DND-41 (cell line): ENCODE measurements around the gene CCND2.

Experiments
- ATAC-seq: fragments of 200-7000 bp; cut with Tn5 transposase; 3 replicates; pipeline ENCODE4 v1.9.1; 2021; ENCODE audit warnings: low read depth; ENCODE audit not compliant: insufficient read depth
- DNase-seq: peaks from one replicate; pipeline ENCODE4 v3.0.0-alpha.2; 2020
- H2AFZ ChIP-seq: 2 replicates; pipeline ENCODE4 v1.6.0; 2012; ENCODE audit warnings: low read depth, low read length
- H3K27ac ChIP-seq: 2 replicates; pipeline ENCODE4 v1.5.1; 2012; ENCODE audit warnings: low read length, inconsistent platforms
- H3K27me3 ChIP-seq: fragments of 200-600 bp; sonication (generic); 2 replicates; pipeline ENCODE4 v1.6.0; 2012; ENCODE audit warnings: low read length, mild to moderate bottlenecking, inconsistent platforms; ENCODE audit not compliant: insufficient read depth, poor library complexity
- H3K36me3 ChIP-seq: 2 replicates; pipeline ENCODE4 v1.5.1; 2012; ENCODE audit warnings: low read length, inconsistent platforms; ENCODE audit not compliant: insufficient read depth
- H3K4me1 ChIP-seq: 2 replicates; pipeline ENCODE4 v1.5.1; 2012; ENCODE audit warnings: mild to moderate bottlenecking, low read length; ENCODE audit not compliant: insufficient read depth
- H3K4me2 ChIP-seq: 2 replicates; pipeline ENCODE4 v1.6.0; 2012; ENCODE audit warnings: mild to moderate bottlenecking, moderate library complexity, low read length, inconsistent platforms; ENCODE audit not compliant: insufficient read depth
- H3K4me3 ChIP-seq, 2 experiments: fragments of 200-600 bp in 1 of 2; shearing (Covaris generic) in 1 of 2; 2 replicates each; pipeline ENCODE4 v1.5.1; 2012 to 2016; ENCODE audit warnings: inconsistent platforms in 2 of 2, low read length in 2 of 2, mild to moderate bottlenecking in 2 of 2, low read depth in 1 of 2, moderate library complexity in 1 of 2
- H3K79me2 ChIP-seq: 2 replicates; pipeline ENCODE4 v1.6.0; 2012; ENCODE audit warnings: low read length, inconsistent platforms; ENCODE audit not compliant: insufficient read depth
- H3K9ac ChIP-seq: 2 replicates; pipeline ENCODE4 v1.6.0; 2012; ENCODE audit warnings: low read depth, mild to moderate bottlenecking, inconsistent platforms, low read length, moderate library complexity
- H3K9me3 ChIP-seq: 2 replicates; pipeline ENCODE4 v1.5.1; 2012; ENCODE audit warnings: low read length, moderate library complexity, mild to moderate bottlenecking, inconsistent platforms; ENCODE audit not compliant: insufficient read depth, severe bottlenecking
- H4K20me1 ChIP-seq: 2 replicates; pipeline ENCODE4 v1.6.0; 2012; ENCODE audit warnings: low read length; ENCODE audit not compliant: insufficient read depth
- EZH2 ChIP-seq: IDR thresholded peaks from 3 replicates; pipeline ENCODE4 v1.6.1; 2012; ENCODE audit warnings: borderline replicate concordance, low read depth, mild to moderate bottlenecking, moderate library complexity, low read length, inconsistent platforms; ENCODE audit not compliant: severe bottlenecking

Gene CCND2

DNA sequence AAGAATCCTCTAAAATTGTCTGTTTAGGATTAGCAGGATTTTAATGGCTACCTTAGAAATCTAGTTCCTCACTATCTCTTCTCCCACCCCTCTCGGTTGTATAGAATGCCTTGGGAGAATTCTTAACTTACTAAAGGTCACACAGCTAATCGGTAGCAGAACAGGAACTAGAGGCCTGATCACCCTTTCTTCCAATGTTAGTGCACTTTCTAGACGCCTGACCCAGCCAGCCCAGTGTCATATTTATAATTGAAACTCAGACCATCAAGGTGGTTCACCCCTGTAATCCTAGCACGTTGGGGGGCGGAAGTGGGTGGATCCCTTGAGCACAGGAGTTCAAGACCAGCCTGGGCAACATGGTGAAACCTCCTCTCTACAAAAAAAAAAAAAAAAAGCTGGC is 49.2 kb downstream of the CCND2 start:
- no peak overlapping the region; the same call in 1 of the 2 replicates for H3K27ac ChIP-seq
- peaks cover 34% of the 10 kb centered on the region for H3K4me1 ChIP-seq
- no peaks in the 10 kb centered on the region; the same call in 1 of the 2 replicates for H4K20me1 ChIP-seq

More for the DNA sequence above, 49.2 kb downstream of the CCND2 start:
- no peaks in the 10 kb centered on the region for H3K27me3 ChIP-seq
- no peak for DNase-seq
- no peak for TF ChIP-seq EZH2
- H3K4me2 ChIP-seq: peak overlapping the region; percentile 79
- peaks cover 3% of the 10 kb centered on the region; the same call in 1 of the 2 replicates for H3K36me3 ChIP-seq
- ATAC-seq: no peak
- H2AFZ ChIP-seq: no peak overlapping the region
- peaks cover 26% of the 10 kb centered on the region for H3K79me2 ChIP-seq
- no peaks in the 10 kb centered on the region for H3K9me3 ChIP-seq
- H3K9ac ChIP-seq: no peak overlapping the region; the same call in 1 of the 2 replicates
- H3K4me3 ChIP-seq: peak overlapping the region in 1 of 2 experiments; percentile 81; a peak in 1 of 4 replicates
